ENCODE results near the gene SNPH.

SNPH gene

DNA sequence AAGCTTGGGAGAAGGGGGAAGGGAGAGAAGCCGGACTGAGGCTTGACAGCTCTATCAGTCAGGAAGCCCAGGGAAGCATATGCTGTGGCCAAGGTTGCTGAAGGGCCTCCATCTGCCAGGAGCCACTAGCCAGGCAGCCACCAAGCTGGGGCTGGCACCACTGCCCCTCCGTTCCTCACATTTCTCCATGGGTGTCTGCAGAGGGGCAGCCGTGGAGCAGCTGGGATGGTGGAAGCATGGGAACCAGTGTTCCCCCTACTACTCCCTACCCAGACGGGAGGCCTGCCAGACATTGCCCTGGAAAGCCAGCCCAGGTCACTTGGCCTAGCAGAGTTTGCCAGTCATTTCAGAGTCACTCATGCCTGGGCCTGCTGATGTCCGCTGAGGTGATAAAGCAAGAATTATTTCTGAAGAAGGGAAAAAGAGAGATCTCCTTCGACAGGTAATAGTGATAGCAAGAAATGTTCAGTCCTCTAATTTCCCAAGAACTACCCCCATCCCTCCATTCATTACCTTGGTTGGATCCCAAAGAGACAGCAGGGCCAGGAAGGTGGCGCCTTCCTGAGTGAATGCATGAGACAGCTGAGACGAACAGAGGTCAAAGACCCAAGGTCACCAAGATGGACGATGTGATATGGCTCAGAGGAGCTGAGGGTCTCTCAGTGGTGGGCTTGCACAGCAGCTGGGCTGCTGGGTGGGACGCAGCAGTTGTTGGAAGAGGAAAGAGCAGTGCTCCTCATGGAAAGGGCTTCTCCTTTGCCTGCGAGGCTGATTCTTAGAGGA is 21.9 kb downstream of the SNPH start:
- H3K27me3 Mint-ChIP-seq, result peaks cover 14% of the 10 kb centered on the region
- intact Hi-C loops (cut with micrococcal nuclease), result no loop called here
- H3K9me3 Mint-ChIP-seq, result no peaks in the 10 kb centered on the region
- H3K4me1 Mint-ChIP-seq (ENCODE audit: low read depth), result no peaks in the 10 kb centered on the region
- no peak overlapping the region for H3K27ac Mint-ChIP-seq
- H3K4me3 Mint-ChIP-seq, result no peak overlapping the region
- H3K36me3 Mint-ChIP-seq (ENCODE audit: low read depth), result no peaks in the 10 kb centered on the region

GRCh38 chr20:1291191-1291741 is 25.2 kb downstream of the SNPH start:
- intact Hi-C loops (cut with micrococcal nuclease), result no loop called here
- no peaks in the 10 kb centered on the region for H3K36me3 Mint-ChIP-seq (ENCODE audit: low read depth)

GRCh38 chr20:1292620-1293019 is 26.5 kb downstream of the SNPH start:
- intact Hi-C loops (cut with micrococcal nuclease), result no loop called here
- peaks cover 7% of the 10 kb centered on the region for H3K27me3 Mint-ChIP-seq

More at GRCh38 chr20:1291191-1291741, 25.2 kb downstream of the SNPH start:
- Mint-ChIP-seq H3K9me3 (no peaks in the 10 kb centered on the region), H3K27ac (no peak overlapping the region), H3K27me3 (peaks cover 8% of the 10 kb centered on the region), H3K4me3 (no peak overlapping the region), H3K4me1 (ENCODE audit: low read depth) (no peaks in the 10 kb centered on the region)

DNA sequence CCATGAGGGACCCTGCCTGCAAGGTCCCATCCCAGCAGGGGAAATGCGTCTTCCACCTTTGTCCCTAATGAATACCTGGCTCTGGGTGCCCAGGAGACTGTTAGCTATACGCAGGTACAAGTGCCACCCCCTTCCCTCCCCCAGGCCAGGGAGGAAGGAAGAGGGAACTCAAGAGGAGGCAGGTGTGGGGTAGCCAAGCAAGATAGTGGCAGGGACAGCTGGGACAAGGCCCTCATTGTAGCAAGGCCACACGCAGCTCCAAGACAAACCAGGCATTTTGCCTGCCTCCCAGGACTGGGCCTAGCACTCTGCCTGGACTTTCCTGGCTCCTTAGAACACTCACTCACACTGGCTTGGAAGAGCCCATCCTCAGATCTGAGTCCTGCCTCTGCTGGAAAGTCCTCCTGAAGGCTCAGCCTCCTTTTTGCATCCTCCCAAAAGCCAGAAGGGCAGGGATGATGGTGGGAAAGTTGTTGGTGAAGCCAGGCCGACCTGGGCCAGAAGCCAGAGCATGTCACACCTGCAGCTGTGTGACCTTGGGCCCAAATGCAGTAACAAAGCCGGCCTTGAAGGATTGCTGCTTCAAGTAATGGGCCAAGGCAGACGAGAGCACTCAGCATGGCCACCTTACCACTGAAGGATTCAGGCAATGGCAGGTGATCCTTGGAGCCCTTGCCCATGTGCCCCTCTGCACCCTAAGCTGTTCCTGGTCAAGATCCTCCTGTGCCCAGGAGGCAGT is 27.7 kb downstream of the SNPH start:
- intact Hi-C loops (cut with micrococcal nuclease), result no loop called here
- Mint-ChIP-seq H3K36me3 (ENCODE audit: low read depth) (no peaks in the 10 kb centered on the region), H3K27me3 (peaks cover 7% of the 10 kb centered on the region), H3K27ac (no peak overlapping the region), H3K4me1 (ENCODE audit: low read depth) (no peaks in the 10 kb centered on the region), H3K9me3 (no peaks in the 10 kb centered on the region), H3K4me3 (no peak overlapping the region)

More at GRCh38 chr20:1292620-1293019, 26.5 kb downstream of the SNPH start:
- H3K4me1 Mint-ChIP-seq (ENCODE audit: low read depth), result no peaks in the 10 kb centered on the region
- H3K9me3 Mint-ChIP-seq, result no peaks in the 10 kb centered on the region
- H3K36me3 Mint-ChIP-seq (ENCODE audit: low read depth), result no peaks in the 10 kb centered on the region
- H3K4me3 Mint-ChIP-seq, result no peak overlapping the region
- no peak overlapping the region for H3K27ac Mint-ChIP-seq

DNA sequence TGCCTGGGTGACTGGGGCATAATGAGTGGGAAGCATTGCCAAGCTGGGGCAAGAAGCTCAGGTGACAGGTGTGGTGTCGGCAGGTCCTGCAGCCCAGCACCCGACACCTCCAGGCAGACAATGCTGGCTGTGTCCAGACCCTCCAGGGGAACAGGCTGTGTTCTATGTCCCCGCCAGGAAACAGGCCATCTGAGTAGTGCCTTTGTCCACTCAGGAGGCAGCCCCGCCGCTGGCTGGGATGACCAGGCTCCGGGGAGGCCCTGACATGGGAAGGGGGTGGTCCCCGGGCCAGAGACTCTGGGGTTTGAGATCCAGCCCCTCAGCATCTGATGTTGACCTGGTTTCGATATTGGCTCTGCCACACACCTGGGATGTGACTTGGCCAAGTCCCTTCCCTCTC is 28.4 kb downstream of the SNPH start:
- Mint-ChIP-seq H3K4me3 (no peak overlapping the region), H3K9me3 (no peaks in the 10 kb centered on the region), H3K36me3 (ENCODE audit: low read depth) (no peaks in the 10 kb centered on the region), H3K27ac (no peak overlapping the region), H3K27me3 (peaks cover 7% of the 10 kb centered on the region), H3K4me1 (ENCODE audit: low read depth) (no peaks in the 10 kb centered on the region)
- intact Hi-C loops (cut with micrococcal nuclease), result no loop called here

DNA sequence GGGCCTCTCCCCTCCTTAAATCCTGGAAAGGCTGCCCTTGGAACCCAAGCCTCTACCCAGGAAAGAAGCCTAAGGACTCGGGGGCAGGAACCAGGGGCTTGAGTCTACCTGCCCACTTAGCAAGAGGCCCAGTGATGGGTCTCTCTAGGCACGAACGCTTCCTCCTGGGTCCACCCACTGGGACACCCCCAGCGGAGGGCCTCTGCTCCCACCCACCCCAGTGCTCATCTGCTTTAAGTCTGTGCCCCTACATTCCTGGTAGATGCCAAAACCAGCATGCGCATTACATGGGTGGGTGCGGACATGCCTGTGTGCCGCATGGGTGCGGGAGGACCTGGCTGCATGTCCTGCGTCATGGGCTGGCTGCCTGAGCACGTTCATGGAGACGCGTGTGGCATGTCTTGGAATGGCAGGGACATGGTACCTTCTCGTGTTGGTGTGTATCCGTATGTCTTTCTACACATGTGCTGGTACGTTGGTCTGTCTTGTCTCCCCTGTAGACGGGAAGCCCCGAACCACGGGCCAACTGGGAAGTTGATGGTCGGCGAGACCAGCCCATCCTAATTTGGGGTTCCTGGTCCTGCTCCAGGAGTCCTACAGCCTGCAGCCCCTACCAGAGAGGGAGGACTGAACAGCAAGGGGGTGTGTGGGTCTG is 29.3 kb downstream of the SNPH start:
- peaks cover 6% of the 10 kb centered on the region for H3K27me3 Mint-ChIP-seq
- intact Hi-C loops (cut with micrococcal nuclease), result no loop called here
- no peaks in the 10 kb centered on the region for H3K36me3 Mint-ChIP-seq (ENCODE audit: low read depth)

GRCh38 chr20:1296117-1296610 is 30.1 kb downstream of the SNPH start:
- Mint-ChIP-seq H3K36me3 (ENCODE audit: low read depth) (no peaks in the 10 kb centered on the region), H3K27ac (no peak overlapping the region), H3K9me3 (no peaks in the 10 kb centered on the region), H3K4me1 (ENCODE audit: low read depth) (peaks cover 5% of the 10 kb centered on the region), H3K27me3 (peaks cover 9% of the 10 kb centered on the region), H3K4me3 (no peak overlapping the region)
- intact Hi-C loops (cut with micrococcal nuclease), result no loop called here

More for the DNA sequence above, 29.3 kb downstream of the SNPH start:
- Mint-ChIP-seq H3K4me1 (ENCODE audit: low read depth) (no peaks in the 10 kb centered on the region), H3K4me3 (no peak overlapping the region), H3K9me3 (no peaks in the 10 kb centered on the region), H3K27ac (no peak overlapping the region)

GRCh38 chr20:1296922-1297321 is 30.8 kb downstream of the SNPH start:
- H3K9me3 Mint-ChIP-seq, result no peaks in the 10 kb centered on the region
- H3K36me3 Mint-ChIP-seq (ENCODE audit: low read depth), result no peaks in the 10 kb centered on the region
- no peak overlapping the region for H3K27ac Mint-ChIP-seq

DNA sequence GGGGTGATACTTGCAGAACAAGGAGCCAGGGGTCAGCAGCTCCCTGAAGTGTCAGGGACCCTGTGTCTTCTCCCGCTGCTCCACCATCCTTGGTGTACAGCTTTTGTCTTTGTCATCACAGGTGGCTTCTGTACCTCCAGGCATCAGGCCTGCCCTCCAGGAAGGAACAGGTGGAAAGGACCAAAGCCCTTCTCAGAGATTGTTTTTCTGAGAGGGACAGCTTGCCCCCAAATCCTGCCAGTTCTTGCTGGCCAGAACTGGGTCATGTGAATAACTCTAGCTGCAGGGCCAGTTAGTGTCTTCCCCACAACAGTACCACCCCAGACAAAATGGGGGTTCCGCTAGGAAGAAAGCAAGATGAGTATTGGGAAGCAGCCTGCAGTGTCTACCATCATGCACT is 31.4 kb downstream of the SNPH start:
- Mint-ChIP-seq H3K9me3 (no peaks in the 10 kb centered on the region), H3K4me1 (ENCODE audit: low read depth) (peaks cover 6% of the 10 kb centered on the region), H3K27ac (no peak overlapping the region), H3K4me3 (no peak overlapping the region), H3K36me3 (ENCODE audit: low read depth) (no peaks in the 10 kb centered on the region), H3K27me3 (peaks cover 7% of the 10 kb centered on the region)
- intact Hi-C loops (cut with micrococcal nuclease), result no loop called here

More at GRCh38 chr20:1296922-1297321, 30.8 kb downstream of the SNPH start:
- Mint-ChIP-seq H3K4me3 (no peak overlapping the region), H3K4me1 (ENCODE audit: low read depth) (peaks cover 6% of the 10 kb centered on the region), H3K27me3 (peaks cover 9% of the 10 kb centered on the region)
- intact Hi-C loops (cut with micrococcal nuclease), result no loop called here

GRCh38 chr20:1298166-1298565 is 32.1 kb downstream of the SNPH start:
- H3K27ac Mint-ChIP-seq, result no peak overlapping the region
- H3K27me3 Mint-ChIP-seq, result peaks cover 5% of the 10 kb centered on the region
- intact Hi-C loops (cut with micrococcal nuclease), result no loop called here
- no peaks in the 10 kb centered on the region for H3K9me3 Mint-ChIP-seq
- no peaks in the 10 kb centered on the region for H3K36me3 Mint-ChIP-seq (ENCODE audit: low read depth)
- H3K4me3 Mint-ChIP-seq, result no peak overlapping the region
- H3K4me1 Mint-ChIP-seq (ENCODE audit: low read depth), result peaks cover 6% of the 10 kb centered on the region

DNA sequence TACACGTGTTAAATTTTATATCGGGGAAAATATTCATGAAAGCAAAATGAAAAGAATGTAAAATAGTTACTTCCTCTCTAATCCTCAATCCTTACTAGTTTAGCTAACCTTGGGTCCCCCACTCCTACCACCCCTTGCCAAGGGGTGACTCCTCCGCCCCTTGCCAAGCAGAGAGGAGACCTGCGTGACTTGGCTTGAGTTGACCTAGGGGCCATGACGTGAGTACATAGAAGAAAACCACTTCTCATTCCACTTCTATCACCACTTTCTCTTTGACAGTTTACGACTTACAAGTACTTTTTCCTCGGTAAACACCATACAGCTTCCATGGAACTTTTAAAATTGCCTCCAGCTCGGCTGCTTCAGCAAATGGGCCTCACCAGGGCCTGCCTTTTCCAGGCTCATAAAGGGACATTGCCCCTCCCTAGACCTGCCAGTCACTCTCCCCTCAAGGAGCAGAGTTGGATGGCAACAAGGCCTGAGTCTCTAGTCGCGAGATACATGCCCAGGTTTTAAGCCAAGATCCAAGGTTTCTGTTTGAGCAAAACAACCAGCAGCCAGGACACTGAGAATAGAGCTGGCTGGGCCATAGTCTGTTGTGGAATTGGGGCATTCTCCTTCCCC is 32.9 kb downstream of the SNPH start:
- peaks cover 5% of the 10 kb centered on the region for H3K27me3 Mint-ChIP-seq
- H3K4me1 Mint-ChIP-seq (ENCODE audit: low read depth), result peaks cover 6% of the 10 kb centered on the region
- no peaks in the 10 kb centered on the region for H3K9me3 Mint-ChIP-seq
- intact Hi-C loops (cut with micrococcal nuclease), result no loop called here
- no peak overlapping the region for H3K4me3 Mint-ChIP-seq
- H3K27ac Mint-ChIP-seq, result no peak overlapping the region
- no peaks in the 10 kb centered on the region for H3K36me3 Mint-ChIP-seq (ENCODE audit: low read depth)

DNA sequence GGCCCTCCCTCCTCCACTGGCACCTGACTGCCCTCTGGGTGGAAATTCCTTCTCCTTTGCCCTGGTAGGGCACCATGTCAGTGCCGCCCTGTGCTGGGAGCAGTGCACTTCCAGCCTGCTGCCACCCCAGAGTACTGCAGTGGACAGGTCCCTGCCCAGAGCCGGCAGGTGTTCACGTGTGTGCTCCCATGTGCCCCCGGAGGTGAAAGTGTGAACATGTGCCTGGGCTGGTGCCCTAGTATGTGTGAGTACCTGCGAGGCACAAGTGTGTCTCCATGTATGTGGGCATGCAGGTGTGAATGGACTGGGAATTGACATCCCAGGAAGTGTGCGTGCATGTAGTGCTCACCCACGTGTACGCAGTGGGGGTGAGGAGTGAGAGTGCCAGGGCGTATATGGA is 33.4 kb downstream of the SNPH start:
- no peak overlapping the region for H3K27ac Mint-ChIP-seq
- no peak overlapping the region for H3K4me3 Mint-ChIP-seq
- intact Hi-C loops (cut with micrococcal nuclease), result no loop called here
- peaks cover 5% of the 10 kb centered on the region for H3K27me3 Mint-ChIP-seq
- H3K4me1 Mint-ChIP-seq (ENCODE audit: low read depth), result peaks cover 6% of the 10 kb centered on the region
- no peaks in the 10 kb centered on the region for H3K9me3 Mint-ChIP-seq
- no peaks in the 10 kb centered on the region for H3K36me3 Mint-ChIP-seq (ENCODE audit: low read depth)

- intact Hi-C loops (cut with micrococcal nuclease), result no loop called here
- no peaks in the 10 kb centered on the region for H3K36me3 Mint-ChIP-seq (ENCODE audit: low read depth)
Measured at GRCh38 chr20:1300083-1300840, 34.2 kb downstream of the SNPH start.

More at GRCh38 chr20:1300083-1300840, 34.2 kb downstream of the SNPH start:
- Mint-ChIP-seq H3K9me3 (no peaks in the 10 kb centered on the region), H3K27ac (no peak overlapping the region), H3K4me1 (ENCODE audit: low read depth) (peaks cover 6% of the 10 kb centered on the region), H3K27me3 (peaks cover 5% of the 10 kb centered on the region), H3K4me3 (no peak overlapping the region)
